H1 (cell line): ENCODE results near the gene WDR54.
"Not testable (repeated sequence)": the region's sequence is repeated elsewhere in the genome, so short reads cannot be mapped to it uniquely, and the experiment has no call there.

Experiments used
- CBX5 ChIP-seq: fragments of 300-800, 300-1000 bp; sonication (generic); IDR thresholded peaks from 2 replicates; pipeline ENCODE4 v1.7.1; 2016; ENCODE audit warnings: antibody characterized with exemption, low read length, low read depth
- CHD2 ChIP-seq: IDR thresholded peaks from 2 replicates; pipeline ENCODE4 v1.6.1; 2012; ENCODE audit warnings: low read length, improper control_type of control experiment
- CTCF ChIP-seq, 3 experiments: IDR thresholded peaks; 1 replicate in 2 of 3; 2 replicates in 1 of 3; pipeline versions ENCODE4 v1.5.1 to v1.6.1; 2011; ENCODE audit warnings: low read length in 3 of 3, mild to moderate bottlenecking in 3 of 3, inconsistent platforms in 2 of 3, low read depth in 1 of 3, moderate library complexity in 1 of 3; ENCODE audit not compliant: insufficient read depth in 1 of 3; ENCODE audit errors: control extremely low read depth in 1 of 3
- HDAC6 ChIP-seq: IDR thresholded peaks from one replicate; pipeline ENCODE4 v1.7.1; 2012; ENCODE audit warnings: low read depth, mild to moderate bottlenecking, inconsistent platforms, low read length, moderate library complexity
- RAD21 ChIP-seq, 2 experiments: IDR thresholded peaks in 1 of 2; conservative IDR thresholded peaks in 1 of 2; 2 replicates each; pipeline ENCODE4 v1.6.1; 2011; ENCODE audit warnings: low read depth in 2 of 2, low read length in 2 of 2, improper control_type of control experiment in 1 of 2, inconsistent platforms in 1 of 2, mild to moderate bottlenecking in 1 of 2, moderate library complexity in 1 of 2

GRCh38 chr2:74460187-74460586 is 38.7 kb downstream of the WDR54 start:
- TF ChIP-seq HDAC6; RAD21 (IDR thresholded peaks at IDR 0.05 in 1 of 2, conservative IDR thresholded peaks at IDR 0.05 in 1 of 2; ENCODE audit: low read depth in 2 of 2, low read length in 2 of 2); CHD2; CTCF (IDR thresholded peaks at IDR 0.05; ENCODE audit: control extremely low read depth in 1 of 3, insufficient read depth in 1 of 3, low read depth in 1 of 3, low read length in 3 of 3); CBX5: not testable (repeated sequence)
